NCI-H1694 (cell line): Measurements from ENCODE around the gene TMOD2.
A peak's percentile ranks its signal among the peaks of the same experiment; 100 is the strongest.
"Not testable (repeated sequence)": the region's sequence is repeated elsewhere in the genome, so short reads cannot be mapped to it uniquely, and the experiment has no call there.

ENCODE experiments used
- DNase-seq: peaks from one replicate; lab custom pipeline; 2025; lab: John Stamatoyannopoulos, UW

TMOD2 gene

GRCh38 chr15:51775967-51776816, 24.8 kb downstream of the TMOD2 start:
- peak; percentile 54 for DNase-seq

GRCh38 chr15:51776952-51777569, 25.7 kb downstream of the TMOD2 start:
- peak; percentile 87 for DNase-seq

- DNase-seq: no peak
Measured at GRCh38 chr15:51780636-51781035, 29.2 kb downstream of the TMOD2 start.

GRCh38 chr15:51781506-51781905, 30.1 kb downstream of the TMOD2 start:
- no peak for DNase-seq

GRCh38 chr15:51782357-51782896, 31.0 kb downstream of the TMOD2 start:
- DNase-seq: no peak

GRCh38 chr15:51783967-51784366, 32.6 kb downstream of the TMOD2 start:
- no peak for DNase-seq

- not testable (repeated sequence) for DNase-seq
Measured at GRCh38 chr15:51787130-51787529, 35.7 kb downstream of the TMOD2 start.

GRCh38 chr15:51792474-51792873, 41.1 kb downstream of the TMOD2 start:
- not testable (repeated sequence) for DNase-seq

- no peak for DNase-seq
Measured at GRCh38 chr15:51793521-51794305, 42.3 kb downstream of the TMOD2 start.

GRCh38 chr15:51796847-51797401, 45.5 kb downstream of the TMOD2 start:
- DNase-seq: peak; percentile 51

- DNase-seq: no peak
Measured at GRCh38 chr15:51798281-51798680, 46.9 kb downstream of the TMOD2 start.

GRCh38 chr15:51799282-51800252, 48.2 kb downstream of the TMOD2 start:
- DNase-seq: no peak

- DNase-seq: peak; percentile 44
Measured at GRCh38 chr15:51801391-51801835, 50.0 kb downstream of the TMOD2 start.

GRCh38 chr15:51802593-51802992, 51.2 kb downstream of the TMOD2 start:
- no peak for DNase-seq

GRCh38 chr15:51803965-51804364, 52.6 kb downstream of the TMOD2 start:
- DNase-seq: no peak

- DNase-seq: no peak
Measured at GRCh38 chr15:51806123-51806522, 54.7 kb downstream of the TMOD2 start.

- DNase-seq: no peak
Measured at GRCh38 chr15:51809457-51809856, 58.1 kb downstream of the TMOD2 start.

GRCh38 chr15:51812598-51812997, 61.2 kb downstream of the TMOD2 start:
- no peak for DNase-seq

GRCh38 chr15:51814606-51815005, 63.2 kb downstream of the TMOD2 start:
- DNase-seq: no peak

GRCh38 chr15:51816611-51817010, 65.2 kb downstream of the TMOD2 start:
- no peak for DNase-seq

- no peak for DNase-seq
Measured at GRCh38 chr15:51818150-51818549, 66.8 kb downstream of the TMOD2 start.
